SK-N-SH treated with all-trans-retinoic acid at 6 μM for 48 hours (cell line): ENCODE results near the gene PTPRT.

ENCODE experiments used
- BACH2 ChIP-seq: fragments of 250-450 bp; sonication (Bioruptor Pico); IDR thresholded peaks from 2 replicates; pipeline ENCODE4 v1.9.0; 2021; ENCODE audit warnings: mild to moderate bottlenecking, borderline replicate concordance
- CREB5 ChIP-seq: fragments of 250-450 bp; sonication (Bioruptor Pico); IDR thresholded peaks from 2 replicates; pipeline ENCODE4 v1.5.1; 2020; ENCODE audit warnings: low read depth, mild to moderate bottlenecking, moderate library complexity
- ISL1 ChIP-seq: fragments of 250-450 bp; sonication (Bioruptor Pico); IDR thresholded peaks from 2 replicates; pipeline ENCODE4 v2.1.2; 2022; ENCODE audit warnings: mild to moderate bottlenecking, moderate library complexity
- PATZ1 ChIP-seq: fragments of 250-450 bp; sonication (Bioruptor Pico); IDR thresholded peaks from 2 replicates; pipeline ENCODE4 v1.8.0; 2020; ENCODE audit warnings: mild to moderate bottlenecking, moderate library complexity, borderline replicate concordance
- PPARA ChIP-seq: fragments of 250-450 bp; sonication (Bioruptor Pico); IDR thresholded peaks from 2 replicates; pipeline ENCODE4 v1.5.0; 2020; ENCODE audit warnings: mild to moderate bottlenecking, borderline replicate concordance
- RARB ChIP-seq: fragments of 250-450 bp; sonication (Bioruptor Pico); IDR thresholded peaks from 2 replicates; pipeline ENCODE4 v1.8.0; 2021; ENCODE audit warnings: mild to moderate bottlenecking, moderate library complexity
- ZFP30 ChIP-seq: fragments of 450-650 bp; formaldehyde crosslinking; IDR thresholded peaks from 2 replicates; pipeline ENCODE4 v1.5.0; 2022; ENCODE audit warnings: mild to moderate bottlenecking, moderate library complexity
- ZNF565 ChIP-seq: fragments of 450-650 bp; formaldehyde crosslinking; conservative IDR thresholded peaks from 2 replicates; pipeline ENCODE4 v1.5.0; 2020; ENCODE audit warnings: low read depth, mild to moderate bottlenecking, moderate library complexity
- ZNF8 ChIP-seq: fragments of 450-650 bp; formaldehyde crosslinking; IDR thresholded peaks from 2 replicates; pipeline ENCODE4 v1.5.0; 2020; ENCODE audit warnings: mild to moderate bottlenecking, moderate library complexity

DNA sequence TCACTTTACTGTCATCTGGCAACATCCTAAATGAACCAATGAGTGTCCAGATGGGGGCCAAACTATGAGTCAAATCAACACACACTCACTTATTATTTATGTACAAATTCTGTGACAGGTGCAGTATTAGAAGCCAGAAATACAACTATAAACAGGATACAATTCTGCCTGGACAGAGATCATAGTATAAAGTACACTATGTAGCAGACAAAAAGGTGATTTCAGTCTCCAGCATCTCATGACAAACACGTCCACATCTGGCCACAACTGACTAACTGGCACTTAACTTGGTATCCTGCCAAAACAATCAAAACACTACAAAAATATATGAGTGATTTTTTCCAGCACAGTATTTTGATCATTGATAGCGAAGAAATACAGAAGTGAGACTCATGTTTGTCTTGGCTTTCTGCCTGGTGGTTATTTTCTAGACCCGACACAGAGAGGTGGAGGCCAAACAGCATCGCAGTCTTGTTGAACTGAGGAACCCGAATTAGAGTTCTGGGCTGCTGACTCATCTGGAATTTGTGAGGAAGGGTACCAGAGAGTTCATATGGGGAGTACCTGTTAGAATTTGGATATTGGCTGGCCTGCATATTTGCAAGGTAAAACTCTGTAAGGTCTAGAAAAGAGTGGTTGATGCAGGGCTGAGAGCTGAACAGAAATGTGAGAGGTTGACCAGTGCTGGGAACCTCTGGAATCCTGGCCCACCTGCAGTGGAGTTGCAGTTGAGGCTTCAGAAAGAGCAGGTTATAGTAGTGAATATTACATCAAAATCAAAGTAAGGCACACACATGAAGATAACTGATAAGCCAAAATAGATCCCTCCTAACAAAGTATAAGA is 475.2 kb downstream of the PTPRT start:
- TF ChIP-seq ZNF565 (CRISPR knock-in tag) (no peak), RARB (CRISPR knock-in tag) (no peak), ISL1 (CRISPR knock-in tag) (no peak), ZNF8 (no peak), PATZ1 (CRISPR knock-in tag) (no peak), CREB5 (CRISPR knock-in tag) (no peak), BACH2 (CRISPR knock-in tag) (no peak), ZFP30 (CRISPR knock-in tag) (no peak), PPARA (CRISPR knock-in tag) (no peak)
